GM18951 (cell line): Measurements from ENCODE around the gene FAM20C.
"Not testable (repeated sequence)": the region's sequence is repeated elsewhere in the genome, so short reads cannot be mapped to it uniquely, and the experiment has no call there.

Experiments
- POLR2A ChIP-seq: IDR thresholded peaks from 4 replicates; pipeline ENCODE4 v1.6.1; 2011; ENCODE audit warnings: mild to moderate bottlenecking; ENCODE audit not compliant: insufficient read length, insufficient read depth; ENCODE audit errors: extremely low read depth
- in situ Hi-C: fragments of 300-500 bp; cut with MboI; formaldehyde crosslinking; loops from one replicate; pipeline ENCODE4 v1.12.0; 2022; ENCODE audit warnings: low sequenced_read_pairs, mixed read lengths, inconsistent platforms; ENCODE audit not compliant: unreplicated experiment

FAM20C gene

DNA sequence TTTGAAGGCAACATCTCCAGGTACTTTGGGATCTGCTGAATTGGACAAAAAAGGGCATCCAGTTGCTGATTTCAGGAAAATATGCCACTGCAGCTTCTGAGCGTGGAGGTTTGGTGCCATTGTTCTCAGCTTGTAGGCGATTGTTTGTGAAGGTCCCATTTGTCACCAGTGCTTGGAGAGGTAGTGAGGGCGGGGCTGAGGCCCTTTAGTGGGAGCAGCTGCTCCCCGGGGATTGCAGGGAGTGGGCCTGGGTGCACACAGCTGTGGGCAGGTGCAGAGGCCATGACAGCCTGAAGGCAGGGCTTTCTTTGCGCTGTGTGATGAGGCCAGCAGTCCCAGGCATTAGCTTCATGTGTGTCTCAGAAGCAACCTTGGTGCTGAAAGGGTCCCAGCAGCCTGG is 3.9 kb downstream of the FAM20C start:
- in situ Hi-C loops, result no loop called here
- no peak for TF ChIP-seq POLR2A

DNA sequence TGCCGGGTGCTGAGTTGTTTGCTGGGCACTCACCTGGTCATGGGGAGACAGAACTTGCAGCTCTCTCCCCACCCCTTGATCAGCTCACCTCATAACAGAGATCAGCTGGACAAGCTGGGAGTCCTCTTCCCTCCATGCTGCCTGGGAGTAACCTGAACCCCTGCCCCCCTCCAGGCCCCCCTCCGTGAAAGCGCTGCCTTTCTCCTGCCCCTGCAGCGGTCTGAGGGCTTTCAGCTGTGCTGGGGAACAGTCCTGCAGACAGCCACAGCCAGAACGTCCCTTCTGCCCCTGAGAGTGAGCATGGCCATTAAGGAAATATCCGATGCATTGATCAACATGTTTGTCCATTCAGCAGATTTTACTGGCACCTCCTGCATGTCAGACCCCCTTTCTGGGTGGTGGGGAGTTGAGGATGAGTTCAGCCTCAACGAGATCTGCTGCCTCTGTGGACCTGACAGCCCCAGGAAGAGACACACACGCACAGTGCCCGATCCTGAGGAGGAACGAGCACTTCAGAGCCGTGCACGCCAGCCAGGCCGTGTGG is 4.5 kb downstream of the FAM20C start:
- in situ Hi-C loops, result no loop called here
- TF ChIP-seq POLR2A, result no peak

DNA sequence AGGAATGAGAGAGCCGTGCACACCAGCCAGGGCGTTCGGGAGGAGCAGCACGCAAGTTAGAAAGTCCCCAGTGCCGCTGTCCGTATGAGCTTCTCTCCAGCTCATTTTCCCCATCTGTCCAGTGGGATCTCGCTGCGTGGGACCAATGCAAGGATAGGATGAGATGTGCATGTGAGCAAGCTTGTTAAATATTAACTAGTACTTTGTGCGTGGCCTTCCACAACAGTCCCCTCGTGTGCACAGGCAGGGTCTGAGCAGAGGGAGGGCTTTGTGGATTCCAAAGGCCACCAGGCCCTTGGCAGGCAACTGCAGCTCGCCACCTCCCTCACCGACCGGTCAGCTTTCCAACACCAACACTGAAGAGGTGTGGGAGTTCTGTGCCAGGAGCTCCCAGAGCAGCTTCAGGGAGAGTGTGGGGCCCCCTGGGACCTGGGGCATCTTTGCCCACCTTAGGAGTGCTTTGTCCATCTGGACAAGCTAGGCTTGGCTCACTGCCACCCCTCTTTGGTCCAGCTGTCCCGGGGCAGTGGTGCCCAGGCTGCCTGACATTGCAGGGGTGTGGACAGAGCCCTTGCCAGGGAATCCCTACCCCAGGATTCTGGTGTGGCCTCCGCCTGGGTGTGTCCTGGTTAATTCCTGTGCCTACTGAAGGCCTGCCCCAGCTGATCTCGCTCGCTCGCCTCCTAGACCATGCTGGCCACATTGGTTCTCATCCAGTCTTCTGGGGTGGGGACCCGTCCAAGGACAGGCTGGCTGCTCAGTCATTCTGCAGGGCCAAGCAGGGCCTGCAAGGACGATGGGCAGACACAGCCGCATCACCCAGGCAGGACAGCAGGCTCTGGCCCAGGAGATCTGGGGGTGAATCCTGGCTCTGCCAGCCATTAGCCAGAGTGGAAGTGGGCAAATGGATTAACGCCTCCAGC is 5.3 kb downstream of the FAM20C start:
- in situ Hi-C loops, result no loop called here
- TF ChIP-seq POLR2A, result no peak

DNA sequence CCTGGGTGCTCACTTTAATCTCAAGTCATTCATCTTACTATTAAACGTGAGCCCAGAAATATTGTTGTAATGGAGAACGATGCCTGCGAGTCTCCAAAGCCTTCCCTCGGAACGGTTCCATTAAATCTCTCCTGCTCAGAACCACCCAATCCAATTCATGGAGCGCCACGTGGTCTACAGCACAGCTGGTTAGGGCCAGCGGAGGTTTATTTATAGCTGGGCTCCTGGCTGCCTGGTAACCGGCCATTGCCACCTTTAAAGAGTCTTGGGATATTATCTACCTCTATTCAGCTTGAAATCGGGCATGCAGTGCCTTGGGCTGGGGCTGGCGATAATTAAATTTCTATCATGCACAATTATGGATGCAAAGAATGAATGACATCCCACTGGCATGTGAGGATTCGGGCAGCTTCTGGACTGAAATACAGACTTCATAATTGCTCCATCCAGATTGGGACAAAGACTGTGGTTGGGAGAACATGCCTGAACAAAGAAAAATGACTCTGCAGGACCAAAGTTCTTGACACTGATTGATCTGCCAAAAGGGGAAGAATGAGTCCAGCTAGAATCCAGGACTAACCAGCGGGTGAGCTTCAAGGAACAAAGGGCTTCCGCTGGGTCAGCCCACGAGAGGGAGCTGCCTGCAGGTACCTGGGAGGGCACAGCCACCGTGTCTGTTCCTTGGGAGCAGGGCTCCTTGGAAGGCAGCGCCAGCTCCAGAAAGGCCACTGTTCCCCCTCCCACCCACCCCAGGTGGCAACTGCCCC is 7.3 kb downstream of the FAM20C start:
- no peak for TF ChIP-seq POLR2A
- in situ Hi-C loops, result no loop called here

DNA sequence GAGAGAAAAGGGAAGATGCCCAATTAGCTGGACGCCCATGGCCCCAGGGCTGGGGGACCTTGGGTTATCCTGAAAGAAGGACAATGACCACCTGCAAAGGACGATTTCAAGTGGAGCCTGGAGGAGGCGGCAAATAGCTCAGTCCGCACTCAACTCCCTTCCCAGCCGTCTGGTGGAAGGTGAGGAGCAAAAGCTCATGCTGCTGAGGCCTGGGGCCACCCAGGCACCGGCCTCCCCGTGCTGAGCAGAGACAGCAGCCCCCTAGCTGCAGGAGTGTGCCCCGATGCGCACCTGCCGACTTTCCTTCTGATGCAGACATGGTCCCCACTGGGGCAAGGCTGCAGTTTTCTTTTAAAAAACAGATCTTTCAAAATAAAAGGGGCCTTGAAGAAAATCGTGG is 7.9 kb downstream of the FAM20C start:
- in situ Hi-C loops, result no loop called here
- no peak for TF ChIP-seq POLR2A

DNA sequence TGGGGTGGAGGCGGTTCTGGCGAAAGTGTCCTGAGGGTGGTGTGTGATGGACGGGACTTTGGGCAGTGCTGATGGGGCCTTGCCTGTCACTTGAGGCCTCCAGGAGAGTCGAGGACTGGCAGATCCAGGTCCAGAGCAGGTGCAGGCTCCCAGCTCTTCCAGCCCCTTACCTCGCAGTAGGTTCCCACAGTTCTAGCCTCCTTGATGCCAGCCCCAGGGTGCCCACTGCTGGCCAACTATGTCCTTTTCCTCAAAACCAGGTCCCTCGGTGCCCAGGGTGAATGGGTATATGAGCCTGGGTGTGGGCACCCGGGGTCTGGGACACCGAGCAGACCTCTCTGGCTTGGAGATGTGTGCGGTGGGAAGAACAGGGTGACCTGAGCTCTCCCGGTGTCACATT is 8.3 kb downstream of the FAM20C start:
- no peak for TF ChIP-seq POLR2A
- in situ Hi-C loops, result no loop called here

DNA sequence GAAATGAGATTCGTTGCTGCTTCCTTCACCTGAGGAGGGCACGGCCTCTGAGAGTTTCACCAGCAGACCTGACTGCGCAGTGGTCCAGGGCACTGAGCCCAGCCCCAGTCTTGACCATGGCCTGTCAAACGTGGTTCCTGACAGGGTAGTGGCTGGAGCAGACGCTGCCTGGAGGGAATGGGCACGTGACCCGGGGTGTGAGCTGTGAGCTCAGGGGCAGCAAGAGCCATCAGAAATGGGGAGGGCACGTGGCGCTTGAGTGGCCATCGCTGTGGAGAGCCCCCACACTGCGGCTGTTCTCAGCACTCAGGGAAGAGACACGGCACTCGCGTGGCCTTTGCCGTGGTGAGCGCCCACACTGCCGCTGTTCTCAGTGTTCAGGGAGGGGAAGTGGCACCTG is 12.0 kb downstream of the FAM20C start:
- no peak for TF ChIP-seq POLR2A
- in situ Hi-C loops, result no loop called here

DNA sequence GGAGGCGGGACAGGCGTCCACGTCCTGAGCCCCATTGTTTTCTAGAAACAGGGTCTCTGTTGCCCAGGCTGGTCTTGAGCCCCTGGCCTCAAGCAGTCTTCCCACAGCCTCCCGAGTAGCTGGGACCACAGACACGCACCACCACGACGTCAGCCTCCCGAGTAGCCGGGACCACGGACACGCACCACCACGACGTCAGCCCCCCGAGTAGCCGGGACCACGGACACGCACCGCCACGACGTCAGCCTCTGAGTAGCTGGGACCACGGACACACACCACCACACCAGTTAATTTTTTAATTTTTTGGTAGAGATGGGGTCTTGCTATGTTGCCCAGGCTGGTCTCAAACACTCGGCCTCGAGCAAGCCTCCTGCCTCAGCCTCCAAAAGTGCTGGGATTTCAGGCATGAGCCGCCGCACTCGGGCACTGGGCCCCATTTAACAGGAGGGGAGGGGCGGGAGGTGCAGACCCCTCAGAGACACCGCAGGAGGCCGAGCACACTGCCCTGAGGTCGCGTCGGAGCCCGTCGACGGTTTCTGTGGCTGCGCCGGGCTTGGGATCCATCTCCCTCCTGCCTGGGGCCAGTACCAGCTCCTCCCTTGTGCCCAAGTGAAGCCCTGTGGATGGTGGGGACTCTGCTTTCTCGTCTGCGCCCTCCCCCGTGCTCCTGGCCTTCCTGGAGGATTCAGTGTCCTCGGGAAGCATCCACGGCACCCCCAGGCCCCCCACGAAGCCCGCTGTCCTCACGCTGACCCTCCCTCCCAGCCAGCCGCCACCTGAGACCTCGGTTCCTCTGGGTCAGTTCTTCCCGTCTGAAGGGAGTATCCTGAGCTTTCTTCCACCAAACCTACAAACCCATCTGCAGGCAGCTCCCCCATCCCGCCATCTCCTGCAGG is 13.0 kb downstream of the FAM20C start:
- in situ Hi-C loops, result no loop called here
- TF ChIP-seq POLR2A, result no peak

DNA sequence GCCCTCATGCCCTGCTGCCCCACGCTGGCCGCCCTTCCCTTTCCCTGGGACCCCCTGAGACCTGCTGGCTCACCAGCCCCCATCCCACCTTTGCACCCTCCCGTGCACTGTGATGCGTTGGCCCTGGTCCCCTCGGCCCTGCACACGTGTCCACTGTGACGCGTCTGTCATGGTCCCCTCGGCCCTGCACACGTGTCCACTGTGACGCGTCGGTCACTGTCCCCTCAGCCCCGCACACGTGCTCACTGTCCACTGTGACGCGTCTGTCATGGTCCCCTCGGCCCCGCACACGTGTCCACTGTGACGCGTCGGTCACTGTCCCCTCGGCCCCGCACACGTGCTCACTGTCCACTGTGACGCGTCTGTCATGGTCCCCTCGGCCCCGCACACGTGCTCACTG is 14.0 kb downstream of the FAM20C start:
- in situ Hi-C loops, result not testable (repeated sequence)

DNA sequence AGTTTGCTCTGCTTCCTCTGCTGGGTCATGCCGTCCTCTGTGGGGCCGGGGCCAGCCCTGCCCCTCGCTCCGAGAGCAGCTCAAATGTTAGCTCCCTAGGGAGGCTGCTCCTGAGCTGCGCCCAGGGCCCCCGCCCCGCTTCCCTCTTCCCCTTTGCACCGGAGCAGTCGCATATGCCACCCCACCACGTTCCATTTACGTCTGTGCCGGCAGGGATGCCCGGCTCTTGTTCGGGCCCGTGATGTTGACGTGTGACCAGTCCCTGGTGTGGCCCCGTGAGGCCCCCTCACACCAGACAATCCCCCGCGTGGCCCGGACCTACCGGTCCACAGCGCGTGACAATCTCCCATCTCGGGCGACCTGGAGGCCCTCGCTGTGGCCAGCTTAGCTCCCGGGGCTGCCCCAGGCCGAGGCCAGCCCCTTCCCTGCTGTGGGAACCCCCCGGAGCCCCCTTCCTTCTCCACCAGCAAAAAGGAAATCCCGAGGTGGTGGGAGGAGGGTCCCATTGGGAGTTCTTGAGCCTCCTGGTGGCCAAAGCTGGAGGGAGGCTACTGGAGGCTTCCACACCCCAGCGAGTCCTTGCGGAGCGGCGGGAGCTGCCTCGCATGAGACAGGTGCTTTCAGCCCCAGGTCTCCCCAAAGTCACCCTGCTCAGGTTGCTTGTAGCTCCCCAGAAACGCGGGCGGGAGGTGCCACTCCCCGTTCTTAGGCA is 15.2 kb downstream of the FAM20C start:
- TF ChIP-seq POLR2A, result no peak

DNA sequence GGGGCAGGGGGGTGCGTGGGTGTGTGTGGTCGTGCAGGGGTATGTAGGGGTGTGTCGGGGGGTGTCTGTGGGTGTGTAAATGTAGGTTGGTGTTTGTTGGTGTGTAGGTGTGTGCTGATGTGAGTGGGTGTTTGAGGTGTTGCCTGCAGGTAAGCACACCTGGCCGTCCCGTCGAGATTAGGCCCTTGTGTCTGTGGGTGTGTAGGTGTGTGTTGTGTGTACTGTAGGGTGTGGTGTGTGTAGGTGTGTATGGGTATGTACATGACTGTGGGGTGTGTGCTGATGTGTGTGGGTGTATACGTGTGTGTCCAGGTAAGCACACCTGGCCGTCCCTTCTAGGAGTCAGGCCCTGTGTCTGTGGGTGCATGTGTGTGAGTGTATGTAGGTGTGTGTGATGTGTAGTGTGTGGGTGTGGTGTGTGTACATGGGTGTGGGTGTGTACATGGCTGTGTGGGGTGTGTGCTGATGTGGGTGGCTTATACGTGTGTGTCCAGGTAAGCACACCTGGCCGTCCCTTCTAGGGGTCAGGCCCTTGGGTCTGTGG is 15.8 kb downstream of the FAM20C start:
- TF ChIP-seq POLR2A, result no peak
- in situ Hi-C loops, result no loop called here

More for the DNA sequence above, 15.2 kb downstream of the FAM20C start:
- in situ Hi-C loops, result no loop called here

DNA sequence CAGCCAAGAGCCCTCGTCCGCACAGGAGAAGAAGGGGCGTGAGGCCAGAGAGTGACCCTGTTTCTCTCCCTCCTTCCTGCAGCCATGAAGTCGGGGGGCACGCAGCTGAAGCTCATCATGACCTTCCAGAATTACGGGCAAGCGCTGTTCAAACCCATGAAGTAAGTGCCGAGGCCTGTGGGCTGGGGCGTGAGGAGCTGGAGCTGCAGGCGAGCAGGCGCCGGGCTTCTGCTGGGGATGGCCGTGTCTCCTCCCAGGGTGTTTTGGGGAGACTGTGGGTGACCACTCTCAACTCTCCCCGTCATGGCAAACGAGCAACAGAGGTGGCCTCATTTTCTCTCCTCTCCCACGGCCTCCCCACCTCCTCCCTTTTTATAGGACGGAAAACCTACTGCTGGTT is 16.4 kb downstream of the FAM20C start:
- in situ Hi-C loops, result no loop called here
- TF ChIP-seq POLR2A, result no peak
